8988T (cell line): ENCODE data around the gene DHDH.
"Not testable (repeated sequence)": the region's sequence is repeated elsewhere in the genome, so short reads cannot be mapped to it uniquely, and the experiment has no call there.

Experiments
- DNase-seq: peaks from one replicate; pipeline ENCODE4 v3.0.0; 2011

The DHDH gene

GRCh38 chr19:48918801-48919247, 14.7 kb upstream of the DHDH start:
- DNase-seq: no peak

- not testable (repeated sequence) for DNase-seq
Measured at GRCh38 chr19:48919271-48919670, 14.2 kb upstream of the DHDH start.

GRCh38 chr19:48920949-48921348, 12.6 kb upstream of the DHDH start:
- DNase-seq: no peak

- DNase-seq: no peak
Measured at GRCh38 chr19:48921721-48922500, 11.6 kb upstream of the DHDH start.

GRCh38 chr19:48922548-48923490, 10.7 kb upstream of the DHDH start:
- DNase-seq: no peak

GRCh38 chr19:48925240-48925843, 8.2 kb upstream of the DHDH start:
- no peak for DNase-seq

DNA sequence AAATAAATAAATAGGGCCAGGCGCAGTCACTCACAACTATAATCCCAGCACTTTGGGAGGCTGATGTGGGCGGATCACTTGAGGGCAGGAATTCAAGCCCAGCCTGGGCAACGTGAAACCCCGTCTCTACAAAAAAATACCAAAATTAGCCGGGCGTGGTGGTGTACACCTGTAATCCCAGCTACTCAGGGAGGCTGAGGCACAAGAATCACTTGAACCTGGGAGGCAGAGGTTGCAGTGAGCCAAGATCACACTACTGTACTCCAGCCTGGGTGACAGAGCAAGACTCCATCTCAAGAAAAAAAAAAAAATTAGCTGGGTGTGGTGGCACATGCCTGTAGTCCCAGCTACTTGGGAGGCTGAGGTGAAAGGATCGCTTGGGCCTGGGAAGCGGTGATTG, 7.6 kb upstream of the DHDH start:
- DNase-seq: not testable (repeated sequence)

DNA sequence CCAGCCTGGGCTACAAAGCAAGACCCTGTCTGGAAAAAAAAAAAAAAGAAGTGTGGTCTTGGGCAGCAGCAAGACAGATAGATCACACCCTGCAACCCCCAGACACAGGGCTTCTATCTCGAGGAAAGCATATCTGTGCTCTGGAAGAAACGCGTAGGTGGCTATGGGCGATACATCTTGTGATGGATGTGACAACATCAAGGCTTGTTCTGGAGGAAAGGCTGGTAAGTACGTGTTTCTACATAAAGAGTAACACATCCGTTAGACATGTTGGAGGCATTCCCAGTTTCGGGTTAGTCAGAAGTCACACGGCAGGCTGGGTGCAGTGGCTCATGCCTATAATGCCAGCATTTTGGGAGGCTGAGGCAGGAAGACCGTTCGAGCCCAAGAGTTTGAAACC, 6.6 kb upstream of the DHDH start:
- DNase-seq: no peak

GRCh38 chr19:48927692-48928091, 5.8 kb upstream of the DHDH start:
- DNase-seq: not testable (repeated sequence)

GRCh38 chr19:48928164-48929025, 5.1 kb upstream of the DHDH start:
- DNase-seq: no peak

DNA sequence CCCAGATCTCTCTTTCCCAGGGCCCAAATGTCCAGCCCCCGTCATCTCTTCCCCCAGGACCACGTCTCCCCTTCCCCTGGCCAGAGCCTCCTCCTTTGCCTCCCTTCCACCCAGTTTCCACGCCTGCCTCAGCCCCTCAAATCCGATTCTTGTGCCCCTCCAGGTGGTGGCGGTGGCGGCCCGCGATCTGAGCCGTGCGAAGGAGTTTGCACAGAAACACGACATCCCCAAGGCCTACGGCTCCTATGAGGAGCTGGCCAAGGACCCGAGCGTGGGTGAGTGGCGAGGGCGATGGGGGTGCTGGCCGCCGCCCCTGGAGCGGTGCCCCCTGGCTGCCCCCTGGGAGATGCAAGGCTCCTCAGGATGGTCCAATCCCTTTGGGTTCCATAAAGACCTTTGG, 1.3 kb downstream of the DHDH start:
- no peak for DNase-seq

GRCh38 chr19:48935864-48936263, 2.4 kb downstream of the DHDH start:
- DNase-seq: no peak

- DNase-seq: no peak
Measured at GRCh38 chr19:48938256-48938655, 4.8 kb downstream of the DHDH start.

GRCh38 chr19:48940902-48941301, 7.4 kb downstream of the DHDH start:
- DNase-seq: no peak

GRCh38 chr19:48943081-48943480, 9.6 kb downstream of the DHDH start:
- no peak for DNase-seq

DNA sequence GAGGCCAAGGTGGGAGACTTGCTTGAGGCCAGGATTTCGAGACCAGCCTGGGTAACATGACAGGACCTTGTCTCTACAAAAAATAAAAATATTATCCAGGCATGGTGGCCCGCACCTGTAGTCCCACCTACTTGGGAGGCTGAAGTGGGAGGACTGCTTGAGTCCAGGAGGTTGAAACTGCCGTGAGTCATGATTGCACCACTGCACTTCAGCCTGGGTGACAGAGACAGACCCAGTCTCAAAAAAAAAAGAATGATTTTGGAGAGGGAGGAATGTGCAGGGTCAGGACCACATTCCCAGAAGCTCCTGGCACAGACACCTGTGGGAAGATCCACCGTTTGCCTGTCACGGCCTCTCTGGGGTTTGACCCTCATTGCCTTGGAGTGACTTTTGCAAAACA, 11.9 kb downstream of the DHDH start:
- DNase-seq: no peak

DNA sequence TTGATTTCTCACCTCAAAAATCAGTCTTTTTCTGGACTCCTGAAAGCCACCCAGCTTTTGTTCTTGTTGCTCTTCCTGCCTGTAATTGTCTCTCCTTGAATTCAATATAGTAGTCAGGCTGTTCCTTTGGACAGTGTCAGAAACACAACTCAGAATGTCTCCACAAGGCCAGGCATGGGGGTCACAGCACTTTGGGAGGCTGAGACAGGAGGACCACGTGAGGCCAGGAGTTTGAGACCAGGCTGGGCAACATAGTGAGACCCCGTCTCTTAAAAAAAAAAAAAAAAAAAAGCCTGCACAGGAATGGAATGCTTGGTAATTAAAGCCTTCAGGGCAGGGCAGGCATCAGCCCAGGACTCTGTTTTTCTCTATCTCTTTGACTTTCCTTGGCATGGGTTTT, 12.3 kb downstream of the DHDH start:
- no peak for DNase-seq

DNA sequence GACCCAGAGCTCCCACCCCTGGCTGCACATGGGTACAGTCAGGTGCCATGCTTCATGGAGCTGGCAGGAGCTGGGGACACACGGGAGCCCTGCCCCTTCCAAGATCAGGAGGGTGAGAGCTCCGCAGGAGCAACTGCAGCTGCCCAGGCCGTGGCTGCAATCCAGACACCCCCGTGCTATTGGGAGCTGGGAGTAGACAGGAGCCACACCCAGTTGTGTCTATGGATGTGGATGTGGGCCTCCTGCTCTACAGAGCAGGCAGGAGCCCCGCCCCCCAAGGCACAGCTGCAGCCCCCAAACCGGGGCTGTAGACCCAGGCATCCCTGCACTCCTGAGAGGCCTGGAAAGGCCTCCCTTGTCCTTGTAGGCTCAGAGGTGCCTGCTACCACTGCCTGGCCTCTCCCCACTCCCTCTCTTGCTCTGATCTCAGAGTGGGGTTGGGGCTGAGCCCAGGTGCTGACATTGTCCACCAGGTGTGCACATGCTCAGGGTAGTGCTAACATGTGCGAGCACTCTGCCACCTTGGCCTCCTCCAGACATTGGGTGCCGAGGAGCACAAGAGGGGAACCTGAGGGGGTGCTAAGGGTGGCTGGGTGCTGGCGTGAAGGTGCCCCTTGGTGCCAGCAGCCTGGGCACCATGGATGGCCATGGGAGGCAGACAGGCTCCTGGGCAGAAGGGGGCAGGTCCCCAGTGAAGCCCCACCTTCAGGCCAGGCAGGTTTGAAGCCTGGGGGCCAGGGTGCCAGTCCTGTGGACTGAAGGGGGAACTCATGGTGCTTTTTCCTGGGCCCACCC, 13.2 kb downstream of the DHDH start:
- DNase-seq: no peak

DNA sequence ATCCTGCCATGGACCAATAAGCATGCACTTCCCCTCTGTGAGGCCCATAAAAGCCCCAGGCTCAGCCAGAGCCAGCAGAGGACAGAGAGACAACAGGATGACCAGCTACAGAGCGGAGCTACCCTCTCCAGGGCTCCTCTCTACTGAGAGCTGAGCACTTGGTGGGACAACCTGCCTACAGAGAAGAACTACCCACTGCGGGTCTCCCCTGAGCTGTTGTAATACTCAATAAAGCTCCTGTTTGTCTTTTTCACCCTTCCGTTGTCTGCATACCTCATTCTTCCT, 13.7 kb downstream of the DHDH start:
- no peak for DNase-seq

DNA sequence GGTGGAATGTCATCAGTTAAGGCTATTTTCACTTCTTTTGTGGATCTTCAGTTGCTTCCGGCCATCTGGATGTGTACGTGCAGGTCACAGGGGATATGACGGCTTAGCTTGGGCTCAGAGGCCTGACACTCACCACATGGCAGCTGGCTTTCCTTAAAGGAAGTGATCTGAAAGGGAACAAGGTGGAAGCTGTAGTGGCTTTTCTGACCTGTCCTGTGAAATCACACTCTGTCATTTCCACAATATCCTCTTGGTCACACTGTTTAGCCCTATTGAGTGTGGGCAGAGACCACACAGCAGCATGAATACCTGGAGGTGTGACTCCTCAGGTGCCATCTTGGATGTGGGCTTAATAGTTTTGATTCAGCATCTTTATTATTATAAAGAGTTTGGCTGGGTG, 16.7 kb downstream of the DHDH start:
- DNase-seq: no peak

- DNase-seq: no peak
Measured at GRCh38 chr19:48950830-48951519, 17.5 kb downstream of the DHDH start.
